Keratinocyte (primary cell): ENCODE data around the gene SEC14L5. TPM values are rescaled to one million over a fixed set of nuclear protein-coding genes. Genes with fewer than 3 reads are reported as not detected.

Experiments
- DNase-seq: peaks from one replicate; pipeline ENCODE4 v3.0.0-alpha.2; 2011; ENCODE audit warnings: low read depth, missing footprints, low spot score
- FAIRE-seq: peaks from 2 replicates; lab custom pipeline; 2011; peaks lifted over from hg19 to GRCh38; lab: Jason Lieb, UNC
- H2AFZ ChIP-seq: 2 replicates; pipeline ENCODE4 v1.6.0; 2012; ENCODE audit warnings: low read length, control low read depth, inconsistent platforms; ENCODE audit not compliant: control insufficient read depth
- H3K27ac ChIP-seq: 2 replicates; pipeline ENCODE4 v1.5.1; 2011; ENCODE audit warnings: low read length; ENCODE audit not compliant: control insufficient read depth, insufficient read depth
- H3K27me3 ChIP-seq: 3 replicates; pipeline ENCODE4 v1.6.0; 2011; ENCODE audit warnings: low read length; ENCODE audit not compliant: control insufficient read depth, insufficient read depth; ENCODE audit errors: extremely low read depth
- H3K36me3 ChIP-seq, 2 experiments: 2 replicates in 1 of 2; 3 replicates in 1 of 2; pipeline ENCODE4 v1.5.1; 2011; ENCODE audit warnings: low read length in 2 of 2, mild to moderate bottlenecking in 1 of 2; ENCODE audit not compliant: control insufficient read depth in 2 of 2, insufficient read depth in 2 of 2; ENCODE audit errors: extremely low read depth in 1 of 2
- H3K4me1 ChIP-seq: 3 replicates; pipeline ENCODE4 v1.5.1; 2011; ENCODE audit warnings: low read length; ENCODE audit not compliant: control insufficient read depth, insufficient read depth; ENCODE audit errors: extremely low read depth
- H3K4me2 ChIP-seq: 3 replicates; pipeline ENCODE4 v1.6.0; 2011; ENCODE audit warnings: low read depth, low read length; ENCODE audit not compliant: control insufficient read depth, insufficient read depth; ENCODE audit errors: extremely low read depth
- H3K4me3 ChIP-seq, 3 experiments: fragments of 200-600 bp in 1 of 3; sonication (generic) in 1 of 3; 2 replicates in 2 of 3; 3 replicates in 1 of 3; pipeline ENCODE4 v1.5.1; 2011 to 2016; ENCODE audit warnings: low read length in 3 of 3, mild to moderate bottlenecking in 3 of 3, control low read depth in 2 of 3, inconsistent platforms in 1 of 3, low read depth in 1 of 3, mixed read lengths in 1 of 3, mixed run types in 1 of 3, moderate library complexity in 1 of 3; ENCODE audit not compliant: control insufficient read depth in 2 of 3, insufficient read depth in 2 of 3; ENCODE audit errors: extremely low read depth in 1 of 3
- H3K79me2 ChIP-seq: 2 replicates; pipeline ENCODE4 v1.6.0; 2012; ENCODE audit warnings: low read length; ENCODE audit not compliant: control insufficient read depth, insufficient read depth
- H3K9ac ChIP-seq: 3 replicates; pipeline ENCODE4 v1.6.0; 2011; ENCODE audit warnings: low read length; ENCODE audit not compliant: control insufficient read depth, insufficient read depth; ENCODE audit errors: extremely low read depth
- H3K9me1 ChIP-seq: 3 replicates; pipeline ENCODE4 v1.6.0; 2011; ENCODE audit warnings: low read length; ENCODE audit not compliant: control insufficient read depth, insufficient read depth; ENCODE audit errors: extremely low read depth
- H3K9me3 ChIP-seq: 2 replicates; pipeline ENCODE4 v1.5.1; 2012; ENCODE audit warnings: low read depth, low read length; ENCODE audit not compliant: control insufficient read depth
- H4K20me1 ChIP-seq: 3 replicates; pipeline ENCODE4 v1.6.0; 2011; ENCODE audit warnings: low read length; ENCODE audit not compliant: control insufficient read depth, insufficient read depth; ENCODE audit errors: extremely low read depth
- CTCF ChIP-seq, 3 experiments: IDR thresholded peaks in 1 of 3; conservative IDR thresholded peaks in 1 of 3; optimal IDR thresholded peaks in 1 of 3; 2 replicates in 2 of 3; 3 replicates in 1 of 3; pipeline versions ENCODE3 to v1.5.1; 2011; ENCODE audit warnings: low read length in 3 of 3, mild to moderate bottlenecking in 3 of 3, moderate library complexity in 2 of 3, control low read depth in 1 of 3, inconsistent platforms in 1 of 3; ENCODE audit not compliant: insufficient read depth in 2 of 3; ENCODE audit errors: extremely low read depth in 1 of 3
- EZH2 ChIP-seq: IDR thresholded peaks from one replicate; pipeline ENCODE4 v1.6.1; 2012; ENCODE audit warnings: inconsistent platforms, mild to moderate bottlenecking, low read length, moderate library complexity
- dilution Hi-C: fragments of 300-500 bp; cut with MboI; formaldehyde crosslinking; loops from one replicate; pipeline ENCODE4 v1.7.0; 2020; ENCODE audit warnings: low sequenced_read_pairs; ENCODE audit not compliant: extremely low pct_ligation_motif_present
- polyA plus RNA-seq, 5 experiments: library from polyadenylated mRNA; depleted of rRNA in 3 of 5; stranded (reverse) in 3 of 5; stranded (forward) in 1 of 5; unstranded in 1 of 5; fragments of >200 nt; gene quantifications; 1 replicate in 1 of 5; 2 replicates in 3 of 5; 3 replicates in 1 of 5; pipeline versions ENCODE4 v1.2.1 to v1.2.3, GENCODE V29; 2011 to 2012; ENCODE audit warnings: missing spikeins in 2 of 5, low read depth in 1 of 5, low replicate concordance in 1 of 5

SEC14L5 gene
- polyA plus RNA-seq, 1 donor (not counting 4 experiments of a cell fraction or from before 2014, with no cell fraction given), result 0.08 TPM

GRCh38 chr16:4911970-4912386 is 46.2 kb upstream of the SEC14L5 start:
- H3K4me1 ChIP-seq, result peaks cover 10% of the 10 kb centered on the region
- FAIRE-seq (no peak), DNase-seq (no peak)
- no peak overlapping the region for H3K9ac ChIP-seq
- no peaks in the 10 kb centered on the region for H3K27me3 ChIP-seq
- H3K27ac ChIP-seq, result no peak overlapping the region
- dilution Hi-C loops, result no loop called here
- no peaks in the 10 kb centered on the region for H3K79me2 ChIP-seq
- no peak overlapping the region for H2AFZ ChIP-seq
- H3K4me3 ChIP-seq, result no peak overlapping the region
- TF ChIP-seq CTCF (optimal IDR thresholded peaks at IDR 0.05 in 1 of 3, IDR thresholded peaks at IDR 0.05 in 1 of 3, conservative IDR thresholded peaks at IDR 0.05 in 1 of 3; ENCODE audit: extremely low read depth in 1 of 3, insufficient read depth in 2 of 3, low read length in 3 of 3), result no peak
- TF ChIP-seq EZH2, result no peak
- no peaks in the 10 kb centered on the region for H3K9me1 ChIP-seq
- H3K9me3 ChIP-seq, result no peaks in the 10 kb centered on the region
- H3K4me2 ChIP-seq, result no peak overlapping the region
- peaks cover 5 to 6% of the 10 kb centered on the region in 2 experiments for H3K36me3 ChIP-seq
- H4K20me1 ChIP-seq, result no peaks in the 10 kb centered on the region

GRCh38 chr16:4913130-4913773 is 44.9 kb upstream of the SEC14L5 start:
- TF ChIP-seq EZH2, result no peak
- TF ChIP-seq CTCF (optimal IDR thresholded peaks at IDR 0.05 in 1 of 3, IDR thresholded peaks at IDR 0.05 in 1 of 3, conservative IDR thresholded peaks at IDR 0.05 in 1 of 3; ENCODE audit: extremely low read depth in 1 of 3, insufficient read depth in 2 of 3, low read length in 3 of 3), result no peak
- DNase-seq (no peak), FAIRE-seq (no peak)
- Histone ChIP-seq H3K36me3 (peaks cover 5 to 6% of the 10 kb centered on the region in 2 experiments), H3K9me3 (no peaks in the 10 kb centered on the region), H2AFZ (no peak overlapping the region), H3K4me1 (peaks cover 17% of the 10 kb centered on the region), H3K79me2 (no peaks in the 10 kb centered on the region), H3K27me3 (no peaks in the 10 kb centered on the region), H4K20me1 (no peaks in the 10 kb centered on the region), H3K27ac (no peak overlapping the region), H3K4me2 (no peak overlapping the region), H3K4me3 (no peak overlapping the region), H3K9me1 (no peaks in the 10 kb centered on the region), H3K9ac (no peak overlapping the region)
- dilution Hi-C loops, result no loop called here
